Adrenal gland (tissue), 12 donors: ENCODE measurements around the gene CLCN7. TPM values are rescaled to one million over a fixed set of nuclear protein-coding genes. Genes with fewer than 3 reads are reported as not detected.

Experiments used
- DNase-seq, 7 donors: peaks; one replicate each; pipeline ENCODE4 v3.0.0-alpha.2; 2019 to 2020
- H3K27ac ChIP-seq, 5 donors: fragments of 200-600 bp; sonication (generic) in 4 of 5; 1 replicate in 3 of 5; 2 replicates in 2 of 5; pipeline versions ENCODE4 v1.5.1 to v1.8.0; 2016 to 2020; ENCODE audit warnings: mild to moderate bottlenecking in 1 of 5
- H3K27me3 ChIP-seq: fragments of 200-600 bp; 2 replicates; pipeline ENCODE4 v1.8.0; 2021
- H3K36me3 ChIP-seq, 2 donors: fragments of 200-600 bp; replicated peaks in 1 of 2; 1 replicate in 1 of 2; 2 replicates in 1 of 2; pipeline versions ENCODE4 v1.5.1 to v1.8.0; 2018 to 2022
- H3K4me1 ChIP-seq, 2 donors: fragments of 200-600 bp; replicated peaks in 1 of 2; 1 replicate in 1 of 2; 2 replicates in 1 of 2; pipeline versions ENCODE4 v1.5.1 to v1.8.0; 2018 to 2021
- H3K4me3 ChIP-seq, 4 donors: fragments of 200-600 bp; sonication (generic) in 3 of 4; one replicate each; pipeline ENCODE4 v1.5.1; 2016 to 2018
- H3K9me3 ChIP-seq, 3 donors: fragments of 200-600 bp; sonication (generic) in 1 of 3; replicated peaks in 1 of 3; 1 replicate in 2 of 3; 2 replicates in 1 of 3; pipeline versions ENCODE4 v1.5.1 to v1.8.0; 2016 to 2021
- CTCF ChIP-seq, 6 experiments: fragments of 450-650 bp in 4 of 6; fragments of 200-600 bp in 2 of 6; sonication (generic) in 1 of 6; IDR thresholded peaks; 1 replicate in 5 of 6; 2 replicates in 1 of 6; pipeline versions ENCODE4 v1.5.1 to v1.8.0; 2016 to 2021; ENCODE audit warnings: antibody characterized with exemption in 6 of 6, mild to moderate bottlenecking in 2 of 6, moderate library complexity in 1 of 6
- POLR2A ChIP-seq, 2 donors: fragments of 450-650 bp; IDR thresholded peaks; one replicate each; pipeline ENCODE4 v1.6.1; 2017; ENCODE audit warnings: antibody characterized with exemption in 2 of 2, mild to moderate bottlenecking in 2 of 2, moderate library complexity in 1 of 2
- WGBS, 4 donors: extraction: QIAGEN DNeasy Blood & Tissue Kit in 2 of 4; methylation state at CpG; one replicate each; pipeline versions ENCODE4 v1.1.5 to v1.1.7; 2013 to 2017; 5-methylcytosine and 5-hydroxymethylcytosine counted together
- intact Hi-C, 2 donors: fragments of 100-400 bp; cut with DNase I; formaldehyde crosslinking; loops; one replicate each; pipeline versions ENCODE4 v1.14.1 to v1.15.0; 2022 to 2023
- polyA plus RNA-seq, 3 donors: library from polyadenylated mRNA; stranded (reverse); fragments of 200-250 nt in 2 of 3; fragments of 350-450 nt in 1 of 3; fragmentation: Illumina TruSeq in 1 of 3; extraction: RNeasy Lipid Tissue Mini Kit (QIAGEN cat#74804) in 1 of 3; gene quantifications; one replicate each; pipeline ENCODE4 v1.2.3, GENCODE V29; 2013 to 2014
- total RNA-seq, 9 donors: library from RNA; depleted of rRNA in 4 of 9; stranded (reverse); fragments of >200 nt in 4 of 9; fragments of 120-200 nt in 1 of 9; fragmentation: NEBNext Ultra II Directional in 1 of 9; extraction: Animal tissue kit (Norgen Biotek cat#: 25700) in 1 of 9; gene quantifications; one replicate each; pipeline versions ENCODE4 v1.1.0 to v1.2.4, GENCODE V29; 2013 to 2023
- donor health status: healthy with polysubstance abuse.
- donor health status: Bipolar disorder and iron deficiency.
- donor health status: DM: yes; HTN: yes; CAD: no.
- donor health status: DM: no; HTN: no; CAD: no.
- donor health status: DM: no; HTN: no; CAD: no.
- donor health status: DM: yes; HTN: yes; CAD: no.

The CLCN7 gene
- total and polyA plus RNA-seq, 12 donors, result 25.3 to 369 (median 127) TPM

- intact Hi-C loops, result loop anchor here in 1 of 2 donors (10.0 kb wide), 2 partner anchors 52 to 102 kb away; no protein-coding TSS in a partner anchor
- 68 to 82% (median 78%) methylated on average over 3 of the region's 3 CpGs for WGBS, 4 donors
- Histone ChIP-seq H3K9me3 (no peaks in the 10 kb centered on the region), H3K27ac (no peak overlapping the region), H3K36me3 (peaks cover 0 to 4% of the 10 kb centered on the region in 2 donors), H3K4me1 (peaks cover 11 to 24% of the 10 kb centered on the region in 2 donors), H3K27me3 (no peaks in the 10 kb centered on the region), H3K4me3 (no peak overlapping the region)
- no peak for TF ChIP-seq POLR2A (IDR thresholded peaks at IDR 0.05)
- TF ChIP-seq CTCF (IDR thresholded peaks at IDR 0.05), result no peak
- no peak for DNase-seq
Measured at GRCh38 chr16:1416521-1416941, 58.3 kb downstream of the CLCN7 start.

- peak; percentile 66 to 84 (median 80) for DNase-seq
- Histone ChIP-seq H3K9me3 (no peaks in the 10 kb centered on the region), H3K4me1 (peaks cover 7 to 15% of the 10 kb centered on the region in 2 donors), H3K36me3 (peaks cover 0 to 4% of the 10 kb centered on the region in 2 donors), H3K27me3 (no peaks in the 10 kb centered on the region), H3K27ac (peak within 1 kb of the TSS; percentile 34 to 93 (median 74)), H3K4me3 (peak within 1 kb of the TSS; percentile 45 to 98 (median 74))
- 1 to 8% (median 4%) methylated on average over 4 to 48 of the region's 72 CpGs for WGBS, 4 donors
- intact Hi-C loops, result loop anchor here in 1 of 2 donors (10.0 kb wide), 2 partner anchors 50 to 100 kb away; no protein-coding TSS in a partner anchor
- TF ChIP-seq CTCF (IDR thresholded peaks at IDR 0.05) (no peak), POLR2A (IDR thresholded peaks at IDR 0.05) (no peak)
Measured at GRCh38 chr16:1414532-1415260, 60.1 kb downstream of the CLCN7 start, which contains the start of gene UNKL. Gene UNKL, minus strand, starts transcription at chr16:1414704. Its CDS starts 13 bp downstream, at chr16:1414691.

GRCh38 chr16:1413684-1414531 lies 60.9 kb downstream of the CLCN7 start:
- Histone ChIP-seq H3K27ac (peak overlapping the region in 4 of 5 donors; percentile 66 to 93 (median 70)), H3K27me3 (no peaks in the 10 kb centered on the region), H3K4me1 (peaks cover 5 to 8% of the 10 kb centered on the region in 2 donors), H3K36me3 (peaks cover 0 to 4% of the 10 kb centered on the region in 2 donors), H3K9me3 (no peaks in the 10 kb centered on the region), H3K4me3 (peak overlapping the region; percentile 45 to 98 (median 74))
- TF ChIP-seq POLR2A (IDR thresholded peaks at IDR 0.05), result no peak
- peak; percentile 33 to 67 (median 56) for TF ChIP-seq CTCF (IDR thresholded peaks at IDR 0.05)
- intact Hi-C loops, result loop anchor here in 1 of 2 donors (10.0 kb wide), 2 partner anchors 49 to 99 kb away; no protein-coding TSS in a partner anchor
- DNase-seq, result peak; percentile 43 to 73 (median 57)
- WGBS, 4 donors, result 2 to 10% (median 3%) methylated on average over 5 to 85 of the region's 85 CpGs

GRCh38 chr16:1412847-1413246 lies 62.0 kb downstream of the CLCN7 start:
- no peak overlapping the region for H3K4me3 ChIP-seq
- H3K9me3 ChIP-seq, result no peaks in the 10 kb centered on the region
- H3K36me3 ChIP-seq, result peaks cover 0 to 4% of the 10 kb centered on the region in 2 donors
- TF ChIP-seq CTCF (IDR thresholded peaks at IDR 0.05) (no peak), POLR2A (IDR thresholded peaks at IDR 0.05) (no peak)
- WGBS, 4 donors, result 91 to 93% (median 92%) methylated on average over 2 of the region's 2 CpGs
- H3K27me3 ChIP-seq, result no peaks in the 10 kb centered on the region
- no peak overlapping the region for H3K27ac ChIP-seq
- peaks cover 9 to 16% of the 10 kb centered on the region in 2 donors for H3K4me1 ChIP-seq
- intact Hi-C loops, result loop anchor here in 1 of 2 donors (10.0 kb wide), 2 partner anchors 48 to 98 kb away; no protein-coding TSS in a partner anchor
- no peak for DNase-seq
